Astrocyte of the cerebellum (primary cell): Measurements from ENCODE around the gene AP5Z1.

ENCODE experiments used
- DNase-seq: peaks from one replicate; pipeline ENCODE4 v3.0.0-alpha.2; 2011; ENCODE audit warnings: low read depth
- H3K4me3 ChIP-seq: 2 replicates; pipeline ENCODE4 v1.5.1; 2011; ENCODE audit warnings: mild to moderate bottlenecking, low read depth, low read length, moderate library complexity
- in situ Hi-C: cut with HindIII; loops from 2 replicates; pipeline ENCODE4 v1.10.0; 2017; ENCODE audit warnings: low sequenced_read_pairs
- TF ChIP-seq, protein P1 (sequence below): IDR thresholded peaks from 2 replicates; pipeline ENCODE4 v1.5.1; 2012; ENCODE audit warnings: low read length, low read depth, moderate library complexity, mild to moderate bottlenecking; ENCODE audit errors: missing control alignments

The AP5Z1 gene, protein sequence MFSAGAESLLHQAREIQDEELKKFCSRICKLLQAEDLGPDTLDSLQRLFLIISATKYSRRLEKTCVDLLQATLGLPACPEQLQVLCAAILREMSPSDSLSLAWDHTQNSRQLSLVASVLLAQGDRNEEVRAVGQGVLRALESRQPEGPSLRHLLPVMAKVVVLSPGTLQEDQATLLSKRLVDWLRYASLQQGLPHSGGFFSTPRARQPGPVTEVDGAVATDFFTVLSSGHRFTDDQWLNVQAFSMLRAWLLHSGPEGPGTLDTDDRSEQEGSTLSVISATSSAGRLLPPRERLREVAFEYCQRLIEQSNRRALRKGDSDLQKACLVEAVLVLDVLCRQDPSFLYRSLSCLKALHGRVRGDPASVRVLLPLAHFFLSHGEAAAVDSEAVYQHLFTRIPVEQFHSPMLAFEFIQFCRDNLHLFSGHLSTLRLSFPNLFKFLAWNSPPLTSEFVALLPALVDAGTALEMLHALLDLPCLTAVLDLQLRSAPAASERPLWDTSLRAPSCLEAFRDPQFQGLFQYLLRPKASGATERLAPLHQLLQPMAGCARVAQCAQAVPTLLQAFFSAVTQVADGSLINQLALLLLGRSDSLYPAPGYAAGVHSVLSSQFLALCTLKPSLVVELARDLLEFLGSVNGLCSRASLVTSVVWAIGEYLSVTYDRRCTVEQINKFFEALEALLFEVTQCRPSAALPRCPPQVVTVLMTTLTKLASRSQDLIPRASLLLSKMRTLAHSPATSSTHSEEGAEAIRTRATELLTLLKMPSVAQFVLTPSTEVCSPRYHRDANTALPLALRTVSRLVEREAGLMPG

DNA sequence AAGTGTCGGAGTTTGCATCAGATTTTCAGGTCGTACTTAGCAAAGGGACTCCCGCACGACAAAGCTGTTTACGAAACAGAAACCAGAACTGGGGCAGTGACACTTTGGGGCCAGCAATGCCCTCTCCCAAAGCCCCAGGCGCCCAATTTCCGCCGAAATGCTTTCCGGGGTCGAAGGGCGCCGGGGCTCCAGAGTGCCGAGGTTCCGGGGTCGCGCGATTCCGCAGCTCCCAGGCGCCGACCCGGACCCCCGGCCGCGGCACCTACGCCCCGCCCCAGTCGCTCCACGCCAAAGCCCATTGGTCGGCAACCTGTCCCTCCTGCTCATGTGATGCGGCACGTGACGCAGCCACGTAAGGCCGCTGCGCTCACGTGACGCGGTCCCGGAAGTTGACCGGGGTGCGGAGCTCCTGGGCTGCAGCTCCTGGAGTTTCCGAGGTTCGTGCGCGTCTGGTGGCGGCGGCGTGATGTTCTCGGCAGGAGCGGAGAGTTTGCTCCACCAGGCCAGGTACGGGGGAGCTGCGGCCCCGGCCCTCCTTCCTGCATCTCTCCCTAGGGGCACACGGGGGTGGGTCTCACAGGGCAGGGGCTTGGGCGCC is at the start of gene AP5Z1:
AP5Z1 (plus strand) TSS at position 374 of the 598 bp plus-strand sequence; CDS start at position 467, 93 bp downstream.
- peak within 1 kb of the TSS; percentile 98 for H3K4me3 ChIP-seq
- in situ Hi-C loops = no loop called here
- TF ChIP-seq, protein P1, sequence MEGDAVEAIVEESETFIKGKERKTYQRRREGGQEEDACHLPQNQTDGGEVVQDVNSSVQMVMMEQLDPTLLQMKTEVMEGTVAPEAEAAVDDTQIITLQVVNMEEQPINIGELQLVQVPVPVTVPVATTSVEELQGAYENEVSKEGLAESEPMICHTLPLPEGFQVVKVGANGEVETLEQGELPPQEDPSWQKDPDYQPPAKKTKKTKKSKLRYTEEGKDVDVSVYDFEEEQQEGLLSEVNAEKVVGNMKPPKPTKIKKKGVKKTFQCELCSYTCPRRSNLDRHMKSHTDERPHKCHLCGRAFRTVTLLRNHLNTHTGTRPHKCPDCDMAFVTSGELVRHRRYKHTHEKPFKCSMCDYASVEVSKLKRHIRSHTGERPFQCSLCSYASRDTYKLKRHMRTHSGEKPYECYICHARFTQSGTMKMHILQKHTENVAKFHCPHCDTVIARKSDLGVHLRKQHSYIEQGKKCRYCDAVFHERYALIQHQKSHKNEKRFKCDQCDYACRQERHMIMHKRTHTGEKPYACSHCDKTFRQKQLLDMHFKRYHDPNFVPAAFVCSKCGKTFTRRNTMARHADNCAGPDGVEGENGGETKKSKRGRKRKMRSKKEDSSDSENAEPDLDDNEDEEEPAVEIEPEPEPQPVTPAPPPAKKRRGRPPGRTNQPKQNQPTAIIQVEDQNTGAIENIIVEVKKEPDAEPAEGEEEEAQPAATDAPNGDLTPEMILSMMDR = no peak
- DNase-seq = peak; percentile 89

DNA sequence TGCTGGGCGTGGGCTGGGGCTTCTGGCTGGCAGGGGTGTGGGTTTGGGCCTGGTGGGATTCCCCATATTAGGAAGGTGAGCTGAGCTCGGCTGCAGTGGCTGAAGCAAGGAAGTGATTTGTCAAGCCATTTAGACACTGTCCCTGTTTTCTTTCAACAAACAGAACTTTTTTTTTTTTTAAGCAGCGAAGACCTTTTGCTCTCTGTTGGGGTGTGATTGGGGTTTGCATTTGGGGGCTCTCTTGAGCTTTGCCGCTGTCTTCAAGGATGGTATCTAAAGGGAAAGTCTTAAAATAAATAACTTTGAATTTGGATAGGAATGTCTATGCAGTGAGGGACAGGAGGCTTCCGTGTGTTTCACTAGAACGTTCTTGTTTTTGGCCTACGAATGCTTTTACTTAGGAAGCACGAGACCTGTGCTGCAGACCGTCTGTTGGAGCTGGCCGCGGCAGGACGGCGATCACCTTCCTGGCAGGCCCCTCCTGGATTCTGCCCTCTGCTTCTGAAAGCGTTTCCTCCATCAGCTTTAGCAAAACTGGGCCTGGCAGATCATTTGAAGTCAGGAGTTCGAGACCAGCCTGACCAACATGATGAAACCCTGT is 49.5 kb upstream of the AP5Z1 start:
- TF ChIP-seq, protein P1 = no peak
- in situ Hi-C loops = no loop called here
- H3K4me3 ChIP-seq = peak overlapping the region; percentile 42

DNA sequence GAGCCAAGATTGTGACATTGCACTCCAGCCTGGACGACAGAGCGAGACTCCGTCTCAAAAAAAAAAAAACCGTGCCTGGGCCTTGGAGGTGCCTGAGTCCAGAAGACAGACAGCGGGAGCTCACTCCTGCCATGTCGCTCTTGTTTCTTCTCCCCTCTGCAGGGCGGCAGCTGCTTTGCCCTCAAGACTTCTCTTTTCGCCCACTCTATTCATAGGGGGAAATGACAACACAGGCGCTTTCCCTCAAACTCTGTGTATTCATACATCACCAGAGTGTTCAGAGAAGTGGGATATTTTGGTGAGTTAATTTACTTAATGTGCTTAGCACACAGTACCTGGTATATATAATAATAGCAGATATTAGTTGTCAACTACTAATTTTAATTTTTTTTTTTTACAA is 48.9 kb upstream of the AP5Z1 start:
- TF ChIP-seq, protein P1 = no peak
- H3K4me3 ChIP-seq = no peak overlapping the region
- in situ Hi-C loops = no loop called here
- no peak for DNase-seq

More for the DNA sequence above, 49.5 kb upstream of the AP5Z1 start:
- no peak for DNase-seq

DNA sequence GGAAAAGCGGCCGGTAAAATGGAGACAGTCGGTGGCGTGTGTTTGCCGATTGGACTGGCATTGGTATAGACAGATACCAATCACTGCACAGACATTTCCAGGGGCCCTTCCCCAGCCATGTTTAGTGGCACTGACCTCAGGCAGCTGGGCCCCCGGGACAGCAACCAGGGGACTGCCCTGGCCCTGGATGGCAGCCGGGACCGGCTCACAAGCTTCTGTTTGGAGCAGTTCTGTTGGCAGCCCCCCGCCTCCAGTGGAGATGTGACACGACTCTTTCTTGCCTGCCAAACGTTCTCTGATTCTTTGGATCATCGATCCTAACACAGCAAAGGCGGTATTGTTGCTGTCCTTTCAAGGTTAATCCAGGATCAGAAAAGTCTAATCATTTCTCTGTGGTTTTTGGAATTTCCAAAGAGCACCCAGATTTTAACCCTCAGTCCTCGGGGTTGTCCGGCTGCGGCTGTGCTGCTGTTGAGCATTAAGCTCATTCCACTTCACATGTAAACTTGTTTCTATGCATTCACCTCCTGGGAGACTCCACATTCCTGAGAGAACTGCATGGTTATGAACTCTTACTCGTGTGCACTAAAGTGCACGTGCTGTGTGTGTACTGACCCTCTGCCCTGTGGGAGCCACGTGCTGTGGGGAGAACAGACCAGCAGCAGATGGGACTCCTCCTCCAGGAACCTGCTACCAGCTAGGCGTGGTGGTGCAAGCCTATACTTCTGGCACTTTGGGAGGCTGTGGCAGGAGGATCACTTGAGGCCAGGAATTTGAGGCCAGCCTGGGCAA is 47.3 kb upstream of the AP5Z1 start:
- H3K4me3 ChIP-seq = no peak overlapping the region
- TF ChIP-seq, protein P1 = no peak
- in situ Hi-C loops = no loop called here
- DNase-seq = no peak

DNA sequence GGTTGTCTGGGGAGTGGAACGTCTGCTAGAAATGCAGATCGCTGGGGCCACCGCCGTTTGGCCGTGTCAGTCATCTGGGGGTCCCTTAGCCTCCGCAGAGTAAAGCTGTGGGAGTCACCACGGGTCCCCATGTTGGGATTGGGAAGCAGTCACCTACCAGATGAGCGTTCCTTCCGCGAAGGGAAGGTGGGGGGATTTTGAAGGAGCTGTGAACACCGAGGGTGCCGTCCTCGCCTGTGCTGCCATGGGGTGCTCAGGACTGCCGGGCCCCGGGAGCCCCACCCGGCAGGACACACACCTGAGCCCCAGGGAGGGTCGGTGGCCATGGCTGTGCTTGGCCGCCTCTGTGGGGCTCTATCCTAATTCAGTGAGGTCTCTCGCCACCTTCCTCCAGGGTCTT is 46.2 kb upstream of the AP5Z1 start:
- TF ChIP-seq, protein P1 = no peak
- in situ Hi-C loops = no loop called here
- no peak overlapping the region for H3K4me3 ChIP-seq
- DNase-seq = no peak
